SK-N-SH (cell line): Measurements from ENCODE around the gene LRRC25. TPM values are rescaled to one million over a fixed set of nuclear protein-coding genes. Genes with fewer than 3 reads are reported as not detected.
A peak's percentile ranks its signal among the peaks of the same experiment; 100 is the strongest.

ENCODE experiments used
- ELF1 ChIP-seq: IDR thresholded peaks from 2 replicates; pipeline ENCODE4 v1.4.0; 2012
- EZH2phosphoT487 ChIP-seq: fragments of 200-600 bp; sonication (generic); IDR thresholded peaks from 2 replicates; pipeline ENCODE4 v1.6.1; 2017; ENCODE audit warnings: low read depth, mixed run types, mild to moderate bottlenecking, antibody characterized with exemption, moderate library complexity, borderline replicate concordance
- GABPA ChIP-seq: IDR thresholded peaks from 2 replicates; pipeline ENCODE4 v1.4.0; 2012; ENCODE audit warnings: low read depth, mild to moderate bottlenecking
- JUND ChIP-seq: IDR thresholded peaks from 2 replicates; pipeline ENCODE4 v1.4.0; 2012
- NRF1 ChIP-seq: IDR thresholded peaks from 2 replicates; pipeline ENCODE4 v1.6.1; 2012; ENCODE audit warnings: low read depth, mild to moderate bottlenecking, low read length
- RAD21 ChIP-seq: IDR thresholded peaks from 2 replicates; pipeline ENCODE4 v1.6.1; 2012; ENCODE audit warnings: mild to moderate bottlenecking, low read length
- RCOR1 ChIP-seq: fragments of 150-350 bp; IDR thresholded peaks from 2 replicates; pipeline ENCODE4 v1.6.1; 2017; ENCODE audit warnings: antibody characterized with exemption, low read length
- REST ChIP-seq: IDR thresholded peaks from 2 replicates; pipeline ENCODE4 v1.6.1; 2012; ENCODE audit warnings: mild to moderate bottlenecking, low read depth, low read length, moderate library complexity
- RFX5 ChIP-seq: IDR thresholded peaks from 2 replicates; pipeline ENCODE4 v1.6.1; 2012; ENCODE audit warnings: mild to moderate bottlenecking, improper control_type of control experiment, low read length
- RXRA ChIP-seq: IDR thresholded peaks from 2 replicates; pipeline ENCODE4 v1.4.0; 2012; ENCODE audit warnings: low read depth, mild to moderate bottlenecking, borderline replicate concordance
- SIN3A ChIP-seq: IDR thresholded peaks from 2 replicates; pipeline ENCODE4 v1.6.1; 2012; ENCODE audit warnings: low read depth, mild to moderate bottlenecking, low read length, moderate library complexity, borderline replicate concordance
- SMC3 ChIP-seq: IDR thresholded peaks from 2 replicates; pipeline ENCODE4 v1.6.1; 2012; ENCODE audit warnings: low read depth, low read length, improper control_type of control experiment
- TAF1 ChIP-seq: IDR thresholded peaks from 2 replicates; pipeline ENCODE4 v1.6.1; 2012; ENCODE audit warnings: low read depth, mild to moderate bottlenecking, low read length, moderate library complexity, borderline replicate concordance
- TCF12 ChIP-seq: IDR thresholded peaks from 2 replicates; pipeline ENCODE4 v1.4.0; 2012
- TEAD4 ChIP-seq: IDR thresholded peaks from 2 replicates; pipeline ENCODE4 v1.4.0; 2012; ENCODE audit warnings: mild to moderate bottlenecking, borderline replicate concordance; ENCODE audit not compliant: insufficient read depth
- USF2 ChIP-seq: fragments of 150-350 bp; IDR thresholded peaks from 2 replicates; pipeline ENCODE4 v1.6.1; 2017; ENCODE audit warnings: antibody characterized with exemption, low read length, low read depth, borderline replicate concordance
- polyA plus RNA-seq, 3 experiments: library from polyadenylated mRNA; depleted of rRNA; stranded (reverse); fragments of >200 nt; gene quantifications; 2 replicates each; pipeline ENCODE4 v1.2.3, GENCODE V29; 2012
- TF ChIP-seq, protein P1 (sequence below): fragments of 150-350 bp; IDR thresholded peaks from 2 replicates; pipeline ENCODE4 v1.6.1; 2016; ENCODE audit warnings: mild to moderate bottlenecking, low read depth, low read length
- TF ChIP-seq, protein P2 (sequence below): IDR thresholded peaks from 2 replicates; pipeline ENCODE4; 2012
- TF ChIP-seq, protein P3 (sequence below): fragments of 200-600 bp; sonication (generic); IDR thresholded peaks from 2 replicates; pipeline ENCODE4 v1.6.1; 2017; ENCODE audit warnings: antibody characterized with exemption, mild to moderate bottlenecking, moderate library complexity

LRRC25 gene
- polyA plus RNA-seq, 1 of the 3 experiments (the other 2 are of a cell fraction), result not detected

- TF ChIP-seq, protein P1, sequence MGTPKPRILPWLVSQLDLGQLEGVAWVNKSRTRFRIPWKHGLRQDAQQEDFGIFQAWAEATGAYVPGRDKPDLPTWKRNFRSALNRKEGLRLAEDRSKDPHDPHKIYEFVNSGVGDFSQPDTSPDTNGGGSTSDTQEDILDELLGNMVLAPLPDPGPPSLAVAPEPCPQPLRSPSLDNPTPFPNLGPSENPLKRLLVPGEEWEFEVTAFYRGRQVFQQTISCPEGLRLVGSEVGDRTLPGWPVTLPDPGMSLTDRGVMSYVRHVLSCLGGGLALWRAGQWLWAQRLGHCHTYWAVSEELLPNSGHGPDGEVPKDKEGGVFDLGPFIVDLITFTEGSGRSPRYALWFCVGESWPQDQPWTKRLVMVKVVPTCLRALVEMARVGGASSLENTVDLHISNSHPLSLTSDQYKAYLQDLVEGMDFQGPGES, result no peak
- TF ChIP-seq REST (no peak), EZH2phosphoT487 (no peak), USF2 (no peak), RFX5 (no peak), TCF12 (no peak), TEAD4 (no peak), NRF1 (peak; percentile 68), RXRA (no peak), JUND (no peak), TAF1 (peak; percentile 46; the same call in 1 of the 2 replicates), SIN3A (peak; percentile 17; the same call in 1 of the 2 replicates), RAD21 (no peak), RCOR1 (no peak), SMC3 (no peak), GABPA (no peak), ELF1 (no peak; the same call in 1 of the 2 replicates)
- TF ChIP-seq, protein P2, sequence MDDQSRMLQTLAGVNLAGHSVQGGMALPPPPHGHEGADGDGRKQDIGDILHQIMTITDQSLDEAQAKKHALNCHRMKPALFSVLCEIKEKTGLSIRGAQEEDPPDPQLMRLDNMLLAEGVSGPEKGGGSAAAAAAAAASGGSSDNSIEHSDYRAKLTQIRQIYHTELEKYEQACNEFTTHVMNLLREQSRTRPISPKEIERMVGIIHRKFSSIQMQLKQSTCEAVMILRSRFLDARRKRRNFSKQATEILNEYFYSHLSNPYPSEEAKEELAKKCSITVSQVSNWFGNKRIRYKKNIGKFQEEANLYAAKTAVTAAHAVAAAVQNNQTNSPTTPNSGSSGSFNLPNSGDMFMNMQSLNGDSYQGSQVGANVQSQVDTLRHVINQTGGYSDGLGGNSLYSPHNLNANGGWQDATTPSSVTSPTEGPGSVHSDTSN, result no peak
- TF ChIP-seq, protein P3, sequence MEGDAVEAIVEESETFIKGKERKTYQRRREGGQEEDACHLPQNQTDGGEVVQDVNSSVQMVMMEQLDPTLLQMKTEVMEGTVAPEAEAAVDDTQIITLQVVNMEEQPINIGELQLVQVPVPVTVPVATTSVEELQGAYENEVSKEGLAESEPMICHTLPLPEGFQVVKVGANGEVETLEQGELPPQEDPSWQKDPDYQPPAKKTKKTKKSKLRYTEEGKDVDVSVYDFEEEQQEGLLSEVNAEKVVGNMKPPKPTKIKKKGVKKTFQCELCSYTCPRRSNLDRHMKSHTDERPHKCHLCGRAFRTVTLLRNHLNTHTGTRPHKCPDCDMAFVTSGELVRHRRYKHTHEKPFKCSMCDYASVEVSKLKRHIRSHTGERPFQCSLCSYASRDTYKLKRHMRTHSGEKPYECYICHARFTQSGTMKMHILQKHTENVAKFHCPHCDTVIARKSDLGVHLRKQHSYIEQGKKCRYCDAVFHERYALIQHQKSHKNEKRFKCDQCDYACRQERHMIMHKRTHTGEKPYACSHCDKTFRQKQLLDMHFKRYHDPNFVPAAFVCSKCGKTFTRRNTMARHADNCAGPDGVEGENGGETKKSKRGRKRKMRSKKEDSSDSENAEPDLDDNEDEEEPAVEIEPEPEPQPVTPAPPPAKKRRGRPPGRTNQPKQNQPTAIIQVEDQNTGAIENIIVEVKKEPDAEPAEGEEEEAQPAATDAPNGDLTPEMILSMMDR, result peak; percentile 12; the same call in 1 of the 2 replicates
Observed at GRCh38 chr19:18419195-18419698, 21.8 kb upstream of the LRRC25 start, which contains the start of gene SSBP4 (continued).
